ENCODE data around the gene FNDC11. TPM values are rescaled to one million over a fixed set of nuclear protein-coding genes. Genes with fewer than 3 reads are reported as not detected.

The FNDC11 gene
- total and polyA plus RNA-seq, 2 of the 13 experiments (the other 11 are each of a cell fraction or from before 2014, with no cell fraction given), result 0.07 TPM; not detected in 1

GRCh38 chr20:63537525-63538203 is 16.3 kb upstream of the FNDC11 start (continued):
- TF ChIP-seq ZFP36L2 (CRISPR knock-in tag; IDR thresholded peaks at IDR 0.05) (no peak; the same call in 1 of the 2 replicates), ZFP62 (CRISPR knock-in tag; IDR thresholded peaks at IDR 0.05) (no peak), ZFP82 (CRISPR knock-in tag; IDR thresholded peaks at IDR 0.05; ENCODE audit: borderline replicate concordance) (peak; percentile 44; the same call in 1 of the 2 replicates), YY1 (IDR thresholded peaks at IDR 0.05; ENCODE audit: insufficient read depth, insufficient replicate concordance, low read depth, low read length) (peak; percentile 87), CREB3 (CRISPR knock-in tag; IDR thresholded peaks at IDR 0.05) (no peak; the same call in 1 of the 2 replicates), TBL1XR1 (IDR thresholded peaks at IDR 0.05; ENCODE audit: borderline replicate concordance, low read length, partially characterized antibody) (peak; percentile 36), SIN3B (IDR thresholded peaks at IDR 0.05; ENCODE audit: low read length) (peak; percentile 80), ZNF513 (CRISPR knock-in tag; conservative IDR thresholded peaks at IDR 0.05) (peak; percentile 47; the same call in 1 of the 2 replicates), ZNF556 (CRISPR knock-in tag; IDR thresholded peaks at IDR 0.05; ENCODE audit: borderline replicate concordance) (peak; percentile 29; the same call in 1 of the 2 replicates), MAZ (IDR thresholded peaks at IDR 0.05; ENCODE audit: borderline replicate concordance, low read depth, low read length) (peak; percentile 99), MAZ (CRISPR knock-in tag; IDR thresholded peaks at IDR 0.05; ENCODE audit: low read depth) (peak; percentile 100), FOXA3 (CRISPR knock-in tag; IDR thresholded peaks at IDR 0.05) (peak; percentile 60), SIX4 (CRISPR knock-in tag; IDR thresholded peaks at IDR 0.05) (peak; percentile 47; the same call in 1 of the 2 replicates), ETV6 (CRISPR knock-in tag; conservative IDR thresholded peaks at IDR 0.05) (peak; percentile 98), HNRNPK (IDR thresholded peaks at IDR 0.05; ENCODE audit: low read depth, low read length, poor library complexity, severe bottlenecking) (peak; percentile 96), KLF15 (CRISPR knock-in tag; IDR thresholded peaks at IDR 0.05; ENCODE audit: borderline replicate concordance) (no peak), ZNF746 (CRISPR knock-in tag; IDR thresholded peaks at IDR 0.05) (peak; percentile 87), GFI1 (CRISPR knock-in tag; IDR thresholded peaks at IDR 0.05; ENCODE audit: borderline replicate concordance) (no peak; the same call in 1 of the 2 replicates), ZNF703 (CRISPR knock-in tag; IDR thresholded peaks at IDR 0.05; ENCODE audit: borderline replicate concordance) (no peak), GATAD1 (CRISPR knock-in tag; IDR thresholded peaks at IDR 0.05) (peak; percentile 94), ZNF563 (CRISPR knock-in tag; IDR thresholded peaks at IDR 0.05) (0 out of 2 replicates have a peak, but pooled peaks have one; percentile 83), PAX8 (CRISPR knock-in tag; IDR thresholded peaks at IDR 0.05; ENCODE audit: borderline replicate concordance) (no peak), ZSCAN25 (CRISPR knock-in tag; IDR thresholded peaks at IDR 0.05) (peak; percentile 95), KAT8 (CRISPR knock-in tag; IDR thresholded peaks at IDR 0.05) (peak; percentile 91), CC2D1A (CRISPR knock-in tag; IDR thresholded peaks at IDR 0.05) (no peak), RELA (CRISPR knock-in tag; IDR thresholded peaks at IDR 0.05) (peak; percentile 98; the same call in 1 of the 2 replicates), ZFP37 (CRISPR knock-in tag; IDR thresholded peaks at IDR 0.05; ENCODE audit: borderline replicate concordance) (no peak), RARG (CRISPR knock-in tag; IDR thresholded peaks at IDR 0.05; ENCODE audit: low read depth) (no peak), ZKSCAN5 (CRISPR knock-in tag; IDR thresholded peaks at IDR 0.05) (0 out of 2 replicates have a peak, but pooled peaks have one; percentile 37)

All from HepG2 (cell line).